HUDEP-2 (cell line): ENCODE results near the gene APP.

Experiments
- DNase-seq, 76 experiments: peaks; one replicate each; lab custom pipeline; 2025; ENCODE audit not compliant: unreplicated experiment in 76 of 76; lab: John Stamatoyannopoulos, UW

APP gene

GRCh38 chr21:26072666-26073615 lies 97.6 kb downstream of the APP start:
- no peak for DNase-seq

- no peak for DNase-seq
These were observed 99.6 kb downstream of the APP start for GRCh38 chr21:26070822-26071425.

- DNase-seq: no peak
These were observed 100.4 kb downstream of the APP start for GRCh38 chr21:26070121-26070520.

GRCh38 chr21:26068776-26069175 lies 101.8 kb downstream of the APP start:
- no peak for DNase-seq

GRCh38 chr21:26067836-26068594 lies 102.6 kb downstream of the APP start:
- DNase-seq: peak in 15 of 76 experiments; percentile 6 to 49 (median 18)

GRCh38 chr21:26064506-26064905 lies 106.1 kb downstream of the APP start:
- DNase-seq: peak in 2 of 76 experiments; percentile 4 to 11

GRCh38 chr21:26061437-26061836 lies 109.1 kb downstream of the APP start:
- no peak for DNase-seq

- DNase-seq: no peak
These were observed 110.0 kb downstream of the APP start for GRCh38 chr21:26060335-26061115.

GRCh38 chr21:26057477-26058170 lies 112.9 kb downstream of the APP start:
- DNase-seq: no peak

GRCh38 chr21:26055841-26056264 lies 114.7 kb downstream of the APP start:
- DNase-seq: no peak

- no peak for DNase-seq
These were observed 115.6 kb downstream of the APP start for GRCh38 chr21:26055010-26055409.

GRCh38 chr21:26052057-26052456 lies 118.5 kb downstream of the APP start:
- DNase-seq: no peak

- DNase-seq: no peak
These were observed 119.7 kb downstream of the APP start for GRCh38 chr21:26050857-26051256.

- no peak for DNase-seq
These were observed 120.8 kb downstream of the APP start for GRCh38 chr21:26049803-26050202.

- peak in 8 of 76 experiments; percentile 5 to 34 (median 25) for DNase-seq
These were observed 123.1 kb downstream of the APP start for GRCh38 chr21:26047279-26047967.

- no peak for DNase-seq
These were observed 126.7 kb downstream of the APP start for GRCh38 chr21:26043891-26044290.

- no peak for DNase-seq
These were observed 128.2 kb downstream of the APP start for GRCh38 chr21:26042181-26042876.

- no peak for DNase-seq
These were observed 129.0 kb downstream of the APP start for GRCh38 chr21:26041431-26042180.
